HG03280 (cell line): ENCODE measurements around the gene CMYA5.
"Not testable (repeated sequence)": the region's sequence is repeated elsewhere in the genome, so short reads cannot be mapped to it uniquely, and the experiment has no call there.

Experiments
- ATAC-seq: cut with Tn5 transposase; IDR thresholded peaks from one replicate; pipeline ENCODE4 v1.9.1; 2021; ENCODE audit warnings: mild to moderate bottlenecking, moderate library complexity; ENCODE audit not compliant: unreplicated experiment

The CMYA5 gene

DNA sequence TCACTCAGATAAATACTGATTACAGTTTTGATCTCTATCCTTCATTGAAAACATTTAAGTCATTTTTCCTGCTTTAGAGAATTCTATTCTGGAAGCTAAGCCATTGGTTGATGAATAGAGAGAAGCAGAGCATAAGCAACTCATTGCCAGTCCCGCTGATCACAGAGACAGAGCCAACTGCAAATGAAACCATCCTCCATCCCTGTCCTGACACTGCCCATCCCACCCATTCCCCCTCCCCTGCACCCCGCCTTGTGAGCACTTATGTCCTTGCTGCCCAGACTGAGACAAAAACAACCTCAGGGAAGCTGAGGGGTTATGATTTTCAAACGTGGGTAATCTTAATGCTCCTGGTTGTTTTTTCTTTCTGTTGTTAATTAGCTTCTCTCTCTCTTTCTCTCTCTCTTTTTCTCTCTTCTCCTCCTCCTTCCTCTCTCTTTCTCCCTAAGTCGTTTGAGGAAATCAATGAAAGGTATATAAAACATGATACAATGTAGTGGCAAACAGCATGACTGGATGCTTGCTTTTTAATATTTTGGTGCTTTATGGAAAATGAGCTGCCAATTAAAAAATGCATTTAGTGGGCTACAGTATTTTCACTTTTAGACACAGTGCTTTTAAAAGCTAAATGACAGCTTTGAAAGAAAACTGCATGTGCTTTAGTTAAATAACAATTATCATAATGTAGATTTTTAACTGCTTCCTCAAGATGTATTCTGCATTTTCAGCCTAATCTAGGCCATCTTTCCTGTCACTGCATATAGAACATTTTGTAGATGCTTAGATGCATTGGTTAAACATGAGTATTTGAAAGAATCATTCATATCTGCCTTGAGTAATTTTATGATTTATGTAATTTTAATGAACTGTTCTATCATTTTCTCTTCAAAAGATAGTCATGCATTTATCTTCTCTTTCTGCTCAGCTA, 57.3 kb downstream of the CMYA5 start:
- no peak for ATAC-seq

GRCh38 chr5:79750611-79751510, 61.2 kb downstream of the CMYA5 start:
- ATAC-seq: no peak

DNA sequence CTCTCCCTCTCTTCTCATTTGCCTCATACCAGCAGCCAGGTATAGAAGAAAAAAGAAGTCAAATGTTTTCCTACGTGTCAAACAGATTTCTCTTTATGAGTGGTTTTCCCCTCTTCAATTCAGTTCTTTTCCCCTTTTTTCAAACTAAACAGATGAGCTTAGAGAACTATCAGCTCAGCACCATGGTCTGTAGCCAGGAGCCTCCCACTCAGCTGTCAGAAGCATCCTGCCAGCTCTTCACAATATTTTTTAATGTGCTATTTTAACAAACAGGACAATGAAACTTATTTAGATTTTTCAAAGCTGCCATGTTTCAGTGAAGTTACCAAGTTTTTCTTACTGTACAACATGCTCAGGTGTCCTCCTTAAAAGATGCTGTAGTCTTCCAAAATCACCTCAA, 63.5 kb downstream of the CMYA5 start:
- ATAC-seq: no peak

- ATAC-seq: no peak
Measured at GRCh38 chr5:79753877-79754645, 64.4 kb downstream of the CMYA5 start.

DNA sequence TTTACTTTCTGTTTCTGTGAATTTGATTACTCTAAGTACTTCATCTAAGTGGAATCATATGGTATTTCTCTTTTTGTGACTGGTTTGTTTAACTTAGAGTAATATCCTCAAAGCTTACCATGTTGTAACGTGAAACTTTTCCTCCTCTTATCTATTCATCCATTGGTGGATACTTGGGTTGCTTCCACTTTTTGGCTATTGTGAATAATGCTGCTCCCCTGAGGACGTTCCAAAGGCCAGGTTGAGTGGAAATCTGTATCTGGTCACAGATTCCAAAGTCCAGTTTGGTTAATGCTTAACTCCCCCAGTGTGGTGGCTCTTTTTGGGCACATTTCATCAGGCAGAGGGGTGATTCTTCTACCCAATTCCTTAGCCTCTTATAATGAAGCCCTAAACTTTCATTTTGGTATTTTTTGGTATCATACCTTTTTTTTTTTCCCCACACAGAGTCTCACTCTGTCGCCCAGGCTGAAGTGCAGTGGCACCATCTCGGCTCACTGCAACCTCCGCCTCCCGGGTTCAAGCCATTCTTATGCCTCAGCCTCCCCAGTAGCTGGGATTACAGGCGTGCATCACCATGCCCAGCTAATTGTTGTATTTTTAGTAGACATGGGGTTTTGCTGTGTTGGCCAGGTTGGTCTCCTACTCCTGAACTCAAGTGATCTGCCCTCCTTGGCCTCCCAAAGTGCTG, 65.4 kb downstream of the CMYA5 start:
- ATAC-seq: no peak

DNA sequence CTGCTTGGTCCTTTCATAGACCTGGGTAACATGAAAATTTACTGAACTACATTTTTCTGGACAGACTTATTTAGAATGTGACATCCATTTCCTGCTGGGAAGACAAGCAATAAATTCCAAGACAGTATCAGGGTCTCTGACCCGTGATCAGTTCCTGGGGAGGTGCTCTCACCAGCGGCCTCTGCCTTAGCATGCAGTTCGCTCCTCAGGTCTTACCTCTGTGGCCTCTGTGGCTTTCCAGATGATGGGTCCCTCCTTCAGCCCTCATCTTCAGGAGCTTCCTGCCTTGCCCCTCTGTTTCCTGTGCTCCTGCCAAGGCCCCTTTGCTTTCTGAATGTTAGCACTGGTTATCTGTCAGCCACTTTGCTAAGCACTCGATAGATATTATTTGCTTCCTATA, 66.4 kb downstream of the CMYA5 start:
- ATAC-seq: no peak

DNA sequence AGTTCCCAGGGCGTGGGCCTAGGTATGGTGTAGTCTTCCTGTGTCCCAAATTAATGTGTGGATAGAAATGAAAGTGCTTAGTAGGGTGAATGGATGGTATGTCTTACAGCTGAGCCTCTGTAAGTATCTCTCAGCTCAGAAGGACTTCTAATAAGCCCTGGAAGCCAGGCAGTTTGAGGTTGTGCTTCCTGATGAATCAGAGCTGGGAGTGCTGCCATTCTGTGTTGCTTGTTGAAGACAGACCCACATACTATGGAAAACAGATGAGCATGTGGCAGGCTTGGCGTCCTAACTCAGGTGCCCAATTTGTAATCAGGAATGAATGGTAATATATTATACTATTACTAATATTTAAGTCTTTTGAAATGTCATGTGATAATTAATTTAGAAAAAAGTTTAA, 69.8 kb downstream of the CMYA5 start:
- ATAC-seq: no peak

DNA sequence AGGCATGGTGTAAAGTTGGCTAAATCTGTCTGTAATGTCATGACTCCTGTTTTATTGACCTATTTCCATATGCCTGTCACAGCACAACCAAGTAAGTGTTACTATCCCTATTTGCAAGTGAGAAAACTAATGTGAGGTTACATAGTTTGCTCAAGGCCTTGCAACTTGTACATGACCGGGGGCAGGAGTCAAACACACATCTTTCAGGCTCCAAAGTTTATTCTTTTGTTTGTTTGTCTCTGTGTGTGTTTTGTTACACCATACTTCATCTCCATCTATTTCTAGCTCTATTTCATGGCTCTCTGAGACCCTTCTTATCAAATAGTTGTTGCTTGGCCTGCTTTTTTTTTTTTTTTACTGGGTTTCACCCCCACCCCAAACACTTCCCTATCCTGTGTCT, 70.2 kb downstream of the CMYA5 start:
- no peak for ATAC-seq

GRCh38 chr5:79762929-79763328, 73.3 kb downstream of the CMYA5 start:
- no peak for ATAC-seq

DNA sequence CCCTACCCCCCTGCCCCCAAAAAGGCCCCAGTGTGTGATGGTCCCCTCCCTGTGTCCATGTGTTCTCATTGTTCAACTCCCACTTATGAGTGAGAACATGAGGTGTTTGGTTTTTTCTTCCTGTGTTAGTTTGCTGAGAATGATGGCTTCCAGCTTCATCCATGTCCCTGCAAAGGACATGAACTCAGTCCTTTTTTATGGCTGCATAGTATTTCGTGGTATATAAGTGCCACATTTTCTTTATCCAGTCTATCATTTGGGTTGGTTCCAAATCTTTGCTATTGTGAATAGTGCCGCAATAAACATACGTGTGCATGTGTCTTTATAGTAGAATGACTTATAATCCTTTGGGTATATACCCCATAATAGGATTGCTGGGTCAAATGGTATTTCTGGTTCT, 74.5 kb downstream of the CMYA5 start:
- not testable (repeated sequence) for ATAC-seq

DNA sequence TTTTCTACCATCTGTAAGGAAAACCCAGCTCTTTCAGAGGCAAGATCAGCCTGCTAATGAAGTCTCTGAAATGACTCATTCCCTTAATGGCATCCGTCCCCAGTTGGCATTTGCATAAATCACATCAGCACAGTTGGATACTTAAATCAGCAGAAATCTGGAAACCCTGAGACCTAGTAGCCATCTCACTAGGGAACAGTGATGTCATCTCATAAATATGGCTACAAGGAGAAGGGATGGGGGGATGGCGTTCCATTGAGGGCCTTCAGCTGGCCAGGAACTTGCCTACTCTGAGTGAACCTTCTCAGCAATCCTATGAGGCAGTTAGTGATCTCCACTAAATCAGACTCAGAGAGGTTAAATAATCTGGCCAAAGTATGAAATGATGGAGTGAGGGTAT, 81.8 kb downstream of the CMYA5 start:
- ATAC-seq: no peak

- no peak for ATAC-seq
Measured at GRCh38 chr5:79772651-79773050, 83.0 kb downstream of the CMYA5 start.

- no peak for ATAC-seq
Measured at GRCh38 chr5:79773612-79774011, 84.0 kb downstream of the CMYA5 start.

GRCh38 chr5:79774171-79774854, 84.7 kb downstream of the CMYA5 start:
- no peak for ATAC-seq

- ATAC-seq: no peak
Measured at GRCh38 chr5:79774855-79775237, 85.2 kb downstream of the CMYA5 start.

GRCh38 chr5:79784741-79785140, 95.1 kb downstream of the CMYA5 start:
- ATAC-seq: not testable (repeated sequence)

DNA sequence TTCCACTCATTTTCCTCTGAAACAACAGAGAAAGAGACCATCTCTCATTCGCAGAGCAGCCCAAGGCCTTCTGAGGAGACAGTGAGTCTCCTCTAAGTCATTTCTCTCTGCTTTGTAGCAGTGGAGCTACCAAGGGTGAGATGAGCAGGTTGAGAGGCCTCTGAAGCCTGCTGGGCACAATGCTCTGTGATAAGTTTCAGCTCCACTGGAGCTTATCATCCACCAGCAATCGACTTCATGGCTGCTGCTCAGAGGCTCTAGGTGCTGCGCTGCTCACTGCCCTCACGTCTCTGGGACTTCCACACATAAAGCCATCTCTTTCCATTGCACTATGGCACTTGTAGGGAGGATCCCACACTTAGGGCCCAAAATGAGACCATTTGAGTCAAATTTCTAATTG, 96.3 kb downstream of the CMYA5 start:
- ATAC-seq: no peak

GRCh38 chr5:79787448-79787847, 97.8 kb downstream of the CMYA5 start:
- ATAC-seq: no peak

DNA sequence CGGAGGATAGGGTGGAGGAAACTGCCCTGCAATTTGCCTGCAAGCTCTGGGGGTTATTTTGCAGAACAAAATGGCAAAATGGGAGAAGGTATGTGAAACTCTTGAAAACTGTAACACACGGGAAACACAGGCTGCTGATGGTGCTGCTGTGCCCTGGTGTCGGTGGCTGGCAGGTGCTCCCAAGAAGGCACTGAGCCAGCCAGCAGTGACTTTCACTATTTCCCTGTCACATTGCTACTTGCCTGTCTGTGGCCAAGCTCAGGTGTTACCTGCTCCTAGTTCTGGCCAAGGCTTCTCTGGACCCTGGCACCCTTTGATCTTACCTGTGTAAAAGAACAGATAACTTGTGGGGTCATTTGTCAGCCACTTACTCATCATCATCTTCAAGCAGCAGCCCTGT, 102.2 kb downstream of the CMYA5 start:
- ATAC-seq: no peak

GRCh38 chr5:79792463-79792862, 102.8 kb downstream of the CMYA5 start:
- ATAC-seq: no peak
